Smooth muscle cell (in vitro differentiated cells): ENCODE results near the gene TCIRG1. TPM values are rescaled to one million over a fixed set of nuclear protein-coding genes. Genes with fewer than 3 reads are reported as not detected.

Experiments used
- DNase-seq: peaks from one replicate; lab custom pipeline; 2025; ENCODE audit not compliant: unreplicated experiment; lab: John Stamatoyannopoulos, UW
- H2AFZ ChIP-seq: fragments of 200-600 bp; sonication (generic); 2 replicates; pipeline ENCODE4 v1.6.0; 2016; ENCODE audit warnings: antibody characterized with exemption, low read depth, mild to moderate bottlenecking
- H3F3A ChIP-seq: fragments of 200-600 bp; sonication (generic); 2 replicates; pipeline ENCODE4 v1.6.0; 2017; ENCODE audit warnings: antibody characterized with exemption, low read depth
- H3K27ac ChIP-seq: fragments of 200-600 bp; sonication (generic); 2 replicates; pipeline ENCODE4 v1.5.1; 2016; ENCODE audit warnings: low read depth, mild to moderate bottlenecking
- H3K27me3 ChIP-seq: fragments of 200-600 bp; sonication (generic); 2 replicates; pipeline ENCODE4 v1.6.1; 2016; ENCODE audit warnings: low read depth, mild to moderate bottlenecking
- H3K36me3 ChIP-seq: fragments of 200-600 bp; sonication (generic); 2 replicates; pipeline ENCODE4 v1.5.1; 2016; ENCODE audit warnings: low read depth
- H3K4me1 ChIP-seq: fragments of 200-600 bp; sonication (generic); 2 replicates; pipeline ENCODE4 v1.5.1; 2016; ENCODE audit warnings: low read depth
- H3K4me2 ChIP-seq: fragments of 200-600 bp; sonication (generic); 2 replicates; pipeline ENCODE4 v1.6.0; 2016; ENCODE audit warnings: mild to moderate bottlenecking
- H3K4me3 ChIP-seq: fragments of 200-600 bp; sonication (generic); 2 replicates; pipeline ENCODE4 v1.5.1; 2016; ENCODE audit warnings: mild to moderate bottlenecking
- H3K79me2 ChIP-seq: fragments of 200-600 bp; sonication (generic); 2 replicates; pipeline ENCODE4 v1.6.0; 2016; ENCODE audit warnings: low read depth, mild to moderate bottlenecking
- H3K9ac ChIP-seq: fragments of 200-600 bp; sonication (generic); 2 replicates; pipeline ENCODE4 v1.6.0; 2016; ENCODE audit warnings: low read depth
- H3K9me3 ChIP-seq: fragments of 200-600 bp; sonication (generic); replicated peaks from 2 replicates; pipeline ENCODE4 v1.5.1; 2016; ENCODE audit warnings: low read depth
- H4K20me1 ChIP-seq: fragments of 200-600 bp; sonication (generic); 2 replicates; pipeline ENCODE4 v1.6.0; 2016; ENCODE audit warnings: low read depth
- WGBS: methylation state at CpG from one replicate; pipeline ENCODE4 v1.1.7; 2016; ENCODE audit warnings: low lambda C conversion rate; 5-methylcytosine and 5-hydroxymethylcytosine counted together
- polyA plus RNA-seq: library from polyadenylated mRNA; unstranded; fragments of >200 nt; fragmentation: Nextera tagmentation; extraction: Ambion mirVana; gene quantifications from 2 replicates; pipeline ENCODE4 v1.2.1, GENCODE V29; 2016
- total RNA-seq: library from RNA; depleted of rRNA; stranded (reverse); fragments of >200 nt; gene quantifications from 2 replicates; pipeline ENCODE4 v1.2.3, GENCODE V29; 2014
- TF ChIP-seq, protein P1 (sequence below): fragments of 200-600 bp; sonication (generic); IDR thresholded peaks from 2 replicates; pipeline ENCODE4 v1.5.1; 2017; ENCODE audit warnings: borderline replicate concordance, mild to moderate bottlenecking, antibody characterized with exemption; ENCODE audit not compliant: insufficient read depth, poor library complexity, severe bottlenecking

Gene TCIRG1
- total and polyA plus RNA-seq, 2 experiments from 2014 or later, result 39.7 to 59.0 TPM

DNA sequence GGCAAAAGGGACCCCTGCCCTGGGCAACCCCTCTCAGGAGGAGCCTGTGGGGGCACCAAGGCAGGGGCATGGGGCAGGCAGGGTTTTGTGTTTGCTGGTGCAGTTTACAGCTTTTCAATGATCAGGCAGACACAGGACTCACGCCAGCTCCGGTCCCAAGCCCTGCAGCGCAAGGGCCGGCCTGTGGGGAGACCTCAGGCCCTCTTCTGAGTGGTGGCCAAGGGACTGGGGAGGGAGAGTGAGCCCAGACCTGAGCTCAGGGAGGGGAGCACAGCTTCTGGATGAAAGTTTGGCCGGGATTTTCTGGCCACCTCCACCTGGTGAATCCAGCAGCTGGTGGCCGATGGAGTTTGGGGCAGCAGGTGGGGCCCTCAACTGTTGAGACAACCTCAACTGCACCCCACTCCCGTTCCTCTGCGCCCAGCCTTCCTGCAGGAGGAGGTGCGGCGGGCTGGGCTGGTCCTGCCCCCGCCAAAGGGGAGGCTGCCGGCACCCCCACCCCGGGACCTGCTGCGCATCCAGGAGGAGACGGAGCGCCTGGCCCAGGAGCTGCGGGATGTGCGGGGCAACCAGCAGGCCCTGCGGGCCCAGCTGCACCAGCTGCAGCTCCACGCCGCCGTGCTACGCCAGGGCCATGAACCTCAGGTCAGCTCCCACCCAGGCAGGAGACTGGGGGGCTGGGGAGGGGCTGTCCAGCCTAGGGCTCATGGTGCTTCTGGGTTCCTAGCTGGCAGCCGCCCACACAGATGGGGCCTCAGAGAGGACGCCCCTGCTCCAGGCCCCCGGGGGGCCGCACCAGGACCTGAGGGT, 3.6 kb downstream of the TCIRG1 start:
- H3F3A ChIP-seq, result no peaks in the 10 kb centered on the region
- H3K36me3 ChIP-seq, result no peaks in the 10 kb centered on the region
- H3K4me1 ChIP-seq, result peaks cover 11% of the 10 kb centered on the region
- 96% methylated on average over 27 of the region's 27 CpGs for WGBS
- no peaks in the 10 kb centered on the region for H4K20me1 ChIP-seq
- H3K4me2 ChIP-seq, result no peak overlapping the region
- H3K9me3 ChIP-seq, result no peaks in the 10 kb centered on the region
- H3K4me3 ChIP-seq, result no peak overlapping the region
- H3K27me3 ChIP-seq, result no peaks in the 10 kb centered on the region
- no peak overlapping the region for H2AFZ ChIP-seq
- TF ChIP-seq, protein P1, sequence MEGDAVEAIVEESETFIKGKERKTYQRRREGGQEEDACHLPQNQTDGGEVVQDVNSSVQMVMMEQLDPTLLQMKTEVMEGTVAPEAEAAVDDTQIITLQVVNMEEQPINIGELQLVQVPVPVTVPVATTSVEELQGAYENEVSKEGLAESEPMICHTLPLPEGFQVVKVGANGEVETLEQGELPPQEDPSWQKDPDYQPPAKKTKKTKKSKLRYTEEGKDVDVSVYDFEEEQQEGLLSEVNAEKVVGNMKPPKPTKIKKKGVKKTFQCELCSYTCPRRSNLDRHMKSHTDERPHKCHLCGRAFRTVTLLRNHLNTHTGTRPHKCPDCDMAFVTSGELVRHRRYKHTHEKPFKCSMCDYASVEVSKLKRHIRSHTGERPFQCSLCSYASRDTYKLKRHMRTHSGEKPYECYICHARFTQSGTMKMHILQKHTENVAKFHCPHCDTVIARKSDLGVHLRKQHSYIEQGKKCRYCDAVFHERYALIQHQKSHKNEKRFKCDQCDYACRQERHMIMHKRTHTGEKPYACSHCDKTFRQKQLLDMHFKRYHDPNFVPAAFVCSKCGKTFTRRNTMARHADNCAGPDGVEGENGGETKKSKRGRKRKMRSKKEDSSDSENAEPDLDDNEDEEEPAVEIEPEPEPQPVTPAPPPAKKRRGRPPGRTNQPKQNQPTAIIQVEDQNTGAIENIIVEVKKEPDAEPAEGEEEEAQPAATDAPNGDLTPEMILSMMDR, result no peak
- DNase-seq, result no peak
- H3K9ac ChIP-seq, result no peak overlapping the region
- H3K27ac ChIP-seq, result no peak overlapping the region
- no peaks in the 10 kb centered on the region for H3K79me2 ChIP-seq

DNA sequence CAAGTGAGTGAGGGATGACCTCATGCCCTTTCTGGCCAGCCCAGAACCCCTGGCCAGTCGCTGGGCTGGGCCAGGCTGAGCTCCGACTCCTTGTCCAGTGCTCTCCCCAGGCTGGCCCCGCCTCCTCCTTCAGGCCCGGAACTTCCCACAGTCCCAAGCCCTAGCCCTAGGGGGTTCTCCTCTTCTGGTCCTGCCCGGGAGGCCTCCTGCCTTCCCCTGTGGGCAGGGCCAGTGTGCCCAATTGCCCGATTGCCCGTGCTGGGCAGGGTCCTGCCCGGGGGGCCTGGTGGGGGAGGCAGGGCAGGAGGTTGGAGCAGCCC, 4.2 kb downstream of the TCIRG1 start:
- no peaks in the 10 kb centered on the region for H4K20me1 ChIP-seq
- H3F3A ChIP-seq, result no peaks in the 10 kb centered on the region
- no peak overlapping the region for H3K4me2 ChIP-seq
- 92% methylated on average over 8 of the region's 8 CpGs for WGBS
- H3K9ac ChIP-seq, result no peak overlapping the region
- no peaks in the 10 kb centered on the region for H3K9me3 ChIP-seq
- no peak overlapping the region for H3K27ac ChIP-seq
- TF ChIP-seq, protein P1, result no peak
- no peaks in the 10 kb centered on the region for H3K36me3 ChIP-seq
- no peak overlapping the region for H2AFZ ChIP-seq
- H3K4me1 ChIP-seq, result peaks cover 11% of the 10 kb centered on the region
- no peaks in the 10 kb centered on the region for H3K79me2 ChIP-seq
- H3K4me3 ChIP-seq, result no peak overlapping the region
- DNase-seq, result no peak
- no peaks in the 10 kb centered on the region for H3K27me3 ChIP-seq

DNA sequence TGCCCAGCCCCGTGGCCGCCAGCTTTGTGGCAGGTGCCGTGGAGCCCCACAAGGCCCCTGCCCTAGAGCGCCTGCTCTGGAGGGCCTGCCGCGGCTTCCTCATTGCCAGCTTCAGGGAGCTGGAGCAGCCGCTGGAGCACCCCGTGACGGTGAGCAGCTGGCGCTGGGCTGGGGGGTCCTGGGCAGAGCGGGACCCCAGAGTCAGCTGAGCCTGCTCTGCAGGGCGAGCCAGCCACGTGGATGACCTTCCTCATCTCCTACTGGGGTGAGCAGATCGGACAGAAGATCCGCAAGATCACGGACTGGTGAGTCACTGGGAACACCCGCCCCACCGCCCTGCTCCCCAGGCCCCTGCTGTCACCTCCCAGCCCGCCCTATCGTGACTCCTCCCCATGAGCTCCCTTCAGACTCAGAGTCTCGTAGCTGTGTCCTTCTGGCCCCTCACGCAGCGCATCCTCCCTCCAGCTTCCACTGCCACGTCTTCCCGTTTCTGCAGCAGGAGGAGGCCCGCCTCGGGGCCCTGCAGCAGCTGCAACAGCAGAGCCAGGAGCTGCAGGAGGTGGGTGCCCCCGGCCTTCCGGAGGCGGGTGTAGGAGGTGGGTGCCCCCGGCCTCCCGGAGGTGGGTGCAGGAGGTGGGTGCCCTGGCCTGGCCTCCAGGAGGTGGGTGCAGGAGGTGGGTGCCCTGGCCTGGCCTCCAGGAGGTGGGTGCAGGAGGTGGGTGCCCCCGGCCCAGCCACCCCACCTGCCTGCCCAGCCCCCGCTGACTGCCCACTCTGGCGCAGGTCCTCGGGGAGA, 4.7 kb downstream of the TCIRG1 start:
- Histone ChIP-seq H3K27me3 (no peaks in the 10 kb centered on the region), H4K20me1 (no peaks in the 10 kb centered on the region), H3K4me2 (no peak overlapping the region), H3F3A (no peaks in the 10 kb centered on the region), H3K9ac (no peak overlapping the region), H3K9me3 (no peaks in the 10 kb centered on the region), H3K27ac (no peak overlapping the region), H3K4me1 (peaks cover 8% of the 10 kb centered on the region), H2AFZ (no peak overlapping the region), H3K36me3 (no peaks in the 10 kb centered on the region), H3K79me2 (no peaks in the 10 kb centered on the region), H3K4me3 (no peak overlapping the region)
- DNase-seq, result no peak
- TF ChIP-seq, protein P1, result no peak
- 77% methylated on average over 26 of the region's 36 CpGs for WGBS
